Adrenal gland (tissue), 12 donors: ENCODE measurements around the gene CIP2A. TPM values are rescaled to one million over a fixed set of nuclear protein-coding genes. Genes with fewer than 3 reads are reported as not detected.

Experiments used
- DNase-seq, 7 donors: peaks; one replicate each; pipeline ENCODE4 v3.0.0-alpha.2; 2019 to 2020
- H3K27ac ChIP-seq, 5 donors: fragments of 200-600 bp; sonication (generic) in 4 of 5; 1 replicate in 3 of 5; 2 replicates in 2 of 5; pipeline versions ENCODE4 v1.5.1 to v1.8.0; 2016 to 2020; ENCODE audit warnings: mild to moderate bottlenecking in 1 of 5
- H3K27me3 ChIP-seq: fragments of 200-600 bp; 2 replicates; pipeline ENCODE4 v1.8.0; 2021
- H3K36me3 ChIP-seq, 2 donors: fragments of 200-600 bp; replicated peaks in 1 of 2; 1 replicate in 1 of 2; 2 replicates in 1 of 2; pipeline versions ENCODE4 v1.5.1 to v1.8.0; 2018 to 2022
- H3K4me1 ChIP-seq, 2 donors: fragments of 200-600 bp; replicated peaks in 1 of 2; 1 replicate in 1 of 2; 2 replicates in 1 of 2; pipeline versions ENCODE4 v1.5.1 to v1.8.0; 2018 to 2021
- H3K4me3 ChIP-seq, 4 donors: fragments of 200-600 bp; sonication (generic) in 3 of 4; one replicate each; pipeline ENCODE4 v1.5.1; 2016 to 2018
- H3K9me3 ChIP-seq, 3 donors: fragments of 200-600 bp; sonication (generic) in 1 of 3; replicated peaks in 1 of 3; 1 replicate in 2 of 3; 2 replicates in 1 of 3; pipeline versions ENCODE4 v1.5.1 to v1.8.0; 2016 to 2021
- CTCF ChIP-seq, 6 experiments: fragments of 450-650 bp in 4 of 6; fragments of 200-600 bp in 2 of 6; sonication (generic) in 1 of 6; IDR thresholded peaks; 1 replicate in 5 of 6; 2 replicates in 1 of 6; pipeline versions ENCODE4 v1.5.1 to v1.8.0; 2016 to 2021; ENCODE audit warnings: antibody characterized with exemption in 6 of 6, mild to moderate bottlenecking in 2 of 6, moderate library complexity in 1 of 6
- POLR2A ChIP-seq, 2 donors: fragments of 450-650 bp; IDR thresholded peaks; one replicate each; pipeline ENCODE4 v1.6.1; 2017; ENCODE audit warnings: antibody characterized with exemption in 2 of 2, mild to moderate bottlenecking in 2 of 2, moderate library complexity in 1 of 2
- WGBS, 4 donors: extraction: QIAGEN DNeasy Blood & Tissue Kit in 2 of 4; methylation state at CpG; one replicate each; pipeline versions ENCODE4 v1.1.5 to v1.1.7; 2013 to 2017; 5-methylcytosine and 5-hydroxymethylcytosine counted together
- intact Hi-C, 2 donors: fragments of 100-400 bp; cut with DNase I; formaldehyde crosslinking; loops; one replicate each; pipeline versions ENCODE4 v1.14.1 to v1.15.0; 2022 to 2023
- polyA plus RNA-seq, 3 donors: library from polyadenylated mRNA; stranded (reverse); fragments of 200-250 nt in 2 of 3; fragments of 350-450 nt in 1 of 3; fragmentation: Illumina TruSeq in 1 of 3; extraction: RNeasy Lipid Tissue Mini Kit (QIAGEN cat#74804) in 1 of 3; gene quantifications; one replicate each; pipeline ENCODE4 v1.2.3, GENCODE V29; 2013 to 2014
- total RNA-seq, 9 donors: library from RNA; depleted of rRNA in 4 of 9; stranded (reverse); fragments of >200 nt in 4 of 9; fragments of 120-200 nt in 1 of 9; fragmentation: NEBNext Ultra II Directional in 1 of 9; extraction: Animal tissue kit (Norgen Biotek cat#: 25700) in 1 of 9; gene quantifications; one replicate each; pipeline versions ENCODE4 v1.1.0 to v1.2.4, GENCODE V29; 2013 to 2023
- donor health status: healthy with polysubstance abuse.
- donor health status: Bipolar disorder and iron deficiency.
- donor health status: DM: yes; HTN: yes; CAD: no.
- donor health status: DM: no; HTN: no; CAD: no.
- donor health status: DM: no; HTN: no; CAD: no.
- donor health status: DM: yes; HTN: yes; CAD: no.

Gene CIP2A
- total and polyA plus RNA-seq, 12 donors, result 0.97 to 16.6 (median 3.3) TPM

- no peaks in the 10 kb centered on the region for H3K36me3 ChIP-seq
- H3K27ac ChIP-seq, result no peak overlapping the region
- WGBS, 4 donors, result 84 to 94% (median 89%) methylated on average over 2 of the region's 2 CpGs
- no peak overlapping the region for H3K4me3 ChIP-seq
- no peaks in the 10 kb centered on the region for H3K4me1 ChIP-seq
- DNase-seq, result no peak
- H3K27me3 ChIP-seq, result no peaks in the 10 kb centered on the region
- no peak for TF ChIP-seq POLR2A (IDR thresholded peaks at IDR 0.05)
- TF ChIP-seq CTCF (IDR thresholded peaks at IDR 0.05), result no peak
- H3K9me3 ChIP-seq, result no peaks in the 10 kb centered on the region
- intact Hi-C loops, result no loop called here
Observed at GRCh38 chr3:108525971-108526370, 63.3 kb downstream of the CIP2A start.

GRCh38 chr3:108525256-108525655, 64.0 kb downstream of the CIP2A start:
- no peak for DNase-seq
- Histone ChIP-seq H3K36me3 (no peaks in the 10 kb centered on the region), H3K4me3 (no peak overlapping the region), H3K9me3 (no peaks in the 10 kb centered on the region), H3K27ac (no peak overlapping the region), H3K4me1 (no peaks in the 10 kb centered on the region), H3K27me3 (no peaks in the 10 kb centered on the region)
- TF ChIP-seq CTCF (IDR thresholded peaks at IDR 0.05), result no peak
- intact Hi-C loops, result no loop called here
- 71 to 81% (median 77%) methylated on average over 2 of the region's 2 CpGs for WGBS, 4 donors

GRCh38 chr3:108524537-108524936, 64.7 kb downstream of the CIP2A start:
- Histone ChIP-seq H3K4me1 (no peaks in the 10 kb centered on the region), H3K4me3 (no peak overlapping the region), H3K27me3 (no peaks in the 10 kb centered on the region), H3K27ac (no peak overlapping the region), H3K36me3 (no peaks in the 10 kb centered on the region), H3K9me3 (no peaks in the 10 kb centered on the region)
- no peak for DNase-seq
- TF ChIP-seq CTCF (IDR thresholded peaks at IDR 0.05) (no peak), POLR2A (IDR thresholded peaks at IDR 0.05) (no peak)
- 53 to 74% (median 56%) methylated on average over 2 of the region's 2 CpGs for WGBS, 4 donors
- intact Hi-C loops, result no loop called here

- no peak for TF ChIP-seq POLR2A (IDR thresholded peaks at IDR 0.05)
- no peak for TF ChIP-seq CTCF (IDR thresholded peaks at IDR 0.05)
Observed at GRCh38 chr3:108518895-108519294, 70.3 kb downstream of the CIP2A start.

More at GRCh38 chr3:108518895-108519294, 70.3 kb downstream of the CIP2A start:
- intact Hi-C loops, result no loop called here
- no peak overlapping the region for H3K4me3 ChIP-seq
- H3K36me3 ChIP-seq, result no peaks in the 10 kb centered on the region
- no peaks in the 10 kb centered on the region for H3K27me3 ChIP-seq
- no peak for DNase-seq
- H3K4me1 ChIP-seq, result no peaks in the 10 kb centered on the region
- H3K27ac ChIP-seq, result no peak overlapping the region
- no peaks in the 10 kb centered on the region for H3K9me3 ChIP-seq
- 72 to 80% (median 76%) methylated on average over 1 of the region's 1 CpG for WGBS, 4 donors
